Activated CD8-positive, alpha-beta memory T cell treated with anti-CD3 and anti-CD28 coated beads, Interleukin-2, amount 50 U/mL, for 24 hours (primary cell): Measurements from ENCODE around the gene NPAS4.
"Not testable (repeated sequence)": the region's sequence is repeated elsewhere in the genome, so short reads cannot be mapped to it uniquely, and the experiment has no call there.

Source experiments
- DNase-seq: peaks from one replicate; pipeline ENCODE4 v3.0.0-alpha.2; 2020; ENCODE audit errors: extremely low read depth

Gene NPAS4

DNA sequence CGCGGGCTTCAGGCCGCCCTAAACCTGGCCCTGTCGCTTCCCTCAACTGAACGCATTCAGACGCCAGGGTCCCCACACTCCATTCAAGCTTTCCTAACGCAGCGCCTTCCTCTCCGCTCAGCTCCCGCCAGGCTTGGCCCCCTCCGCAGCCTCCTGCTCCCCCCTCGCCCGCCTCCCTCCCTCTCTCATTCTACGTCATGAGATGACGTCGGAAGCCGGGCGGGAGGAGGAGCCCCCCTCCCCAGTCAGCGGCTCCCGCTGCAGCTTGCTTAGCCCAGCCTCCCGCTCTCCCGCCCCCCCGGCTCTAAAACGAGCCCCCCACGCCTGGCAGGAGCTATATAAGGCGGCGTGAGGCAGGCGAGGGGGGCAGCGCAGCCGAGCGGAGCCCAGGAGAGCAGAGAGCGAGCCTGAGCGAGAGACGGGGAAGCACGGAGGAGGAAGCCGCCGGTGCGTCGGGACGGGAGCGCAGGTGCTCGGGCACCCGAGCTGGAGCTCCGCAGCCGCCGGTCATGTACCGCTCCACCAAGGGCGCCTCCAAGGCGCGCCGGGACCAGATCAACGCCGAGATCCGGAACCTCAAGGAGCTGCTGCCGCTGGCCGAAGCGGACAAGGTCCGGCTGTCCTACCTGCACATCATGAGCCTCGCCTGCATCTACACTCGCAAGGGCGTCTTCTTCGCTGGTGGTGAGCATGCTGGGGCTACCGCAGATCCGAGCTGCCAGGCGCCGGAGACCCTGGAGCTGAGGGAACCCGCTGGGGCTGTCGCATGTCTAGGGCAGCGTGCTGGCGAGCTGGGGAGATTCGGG lies at the start of gene NPAS4:
TSS of gene NPAS4 (plus strand) at position 365 of the 806 bp plus-strand sequence. CDS start at position 510, 145 bp downstream.
- DNase-seq = no peak

DNA sequence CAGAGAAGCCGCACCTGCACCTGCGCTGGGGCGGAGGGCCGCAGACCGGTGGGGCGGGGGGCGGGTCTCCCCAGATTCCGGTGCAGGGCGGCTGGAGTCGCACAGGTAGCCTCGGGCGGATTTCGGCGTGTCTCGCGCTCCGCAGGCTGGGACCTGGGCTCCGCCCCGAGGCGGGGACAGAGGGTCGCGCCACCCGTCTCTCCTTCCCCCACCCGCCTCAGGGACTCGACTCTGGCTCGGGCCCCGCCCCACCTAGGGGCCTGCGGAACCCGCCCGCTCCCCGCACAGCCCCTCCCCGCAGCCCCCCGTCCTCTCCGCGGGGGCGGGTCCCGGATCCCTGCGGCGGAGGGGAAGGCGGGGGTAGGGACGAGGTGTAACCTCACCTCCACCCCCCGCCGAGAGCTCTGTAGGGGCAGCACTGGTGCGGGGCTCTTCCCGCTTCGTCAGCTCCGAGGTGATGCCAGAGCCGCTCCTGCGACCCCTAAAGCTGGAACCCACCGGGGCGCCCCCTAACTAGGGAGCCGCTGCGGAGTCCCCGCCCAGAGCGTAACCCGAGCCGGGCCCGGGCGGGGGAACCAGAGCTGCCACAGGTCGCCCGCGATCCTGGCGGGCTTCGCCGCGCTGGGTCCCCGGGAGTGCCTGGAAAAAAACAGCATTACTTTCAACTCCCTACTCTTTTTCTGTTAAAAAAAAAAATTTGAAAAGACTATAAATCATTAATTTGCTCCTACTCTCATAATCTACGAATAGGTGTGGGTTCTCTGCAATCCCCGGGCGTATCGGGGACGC lies 49.0 kb upstream of the NPAS4 start, which contains the start of gene SLC29A2:
TSS of gene SLC29A2 (minus strand) at position 134 of the 789 bp plus-strand sequence. CDS start 169 bp downstream, outside the sequence.
- DNase-seq = peak; percentile 37

DNA sequence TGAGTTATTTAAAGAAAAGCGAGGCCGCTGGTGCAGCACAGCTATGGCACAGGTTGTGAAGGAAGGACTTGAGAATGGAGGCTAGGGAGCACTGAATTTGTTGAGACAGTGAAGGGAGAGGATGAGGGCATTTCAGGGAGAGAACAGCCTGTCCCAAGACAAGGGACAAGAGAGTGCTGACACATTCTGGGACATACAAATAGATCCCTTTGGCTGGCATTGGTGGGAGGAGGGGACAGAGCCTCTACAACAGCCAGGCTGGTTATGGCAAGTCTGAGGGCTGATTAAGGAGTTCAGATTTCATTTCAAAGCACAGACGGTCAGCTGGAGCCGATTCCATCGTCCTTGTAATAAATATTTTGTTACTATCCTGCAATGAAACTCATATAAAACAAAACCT lies 47.6 kb upstream of the NPAS4 start:
- no peak for DNase-seq

DNA sequence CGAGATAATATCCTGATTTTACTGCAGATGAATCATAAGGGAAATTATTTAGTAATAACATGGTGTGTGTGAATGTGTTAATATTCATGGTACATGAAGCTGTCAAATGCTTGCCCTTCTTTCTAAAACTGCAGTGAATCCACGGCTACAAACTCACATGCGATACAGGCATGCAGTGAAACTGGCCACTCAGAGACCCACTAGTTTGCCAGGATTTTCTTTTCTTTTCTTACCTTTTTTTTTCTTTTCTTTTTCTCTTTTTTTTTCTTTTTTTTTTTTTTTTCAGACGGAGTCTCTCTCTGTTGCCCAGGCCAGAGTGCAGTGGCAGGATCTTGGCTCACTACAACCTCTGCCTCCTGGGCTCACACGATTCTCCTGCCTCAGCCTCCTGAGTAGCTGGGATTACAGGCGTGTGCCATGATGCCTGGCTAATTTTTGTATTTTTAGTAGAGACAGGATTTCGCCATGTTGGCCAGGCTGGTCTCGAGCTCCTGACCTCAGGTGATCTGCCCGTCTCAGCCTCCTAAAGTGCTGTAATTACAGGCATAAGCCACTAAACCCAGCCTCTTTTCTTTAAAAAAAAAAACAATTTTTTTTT lies 47.0 kb upstream of the NPAS4 start:
- not testable (repeated sequence) for DNase-seq

DNA sequence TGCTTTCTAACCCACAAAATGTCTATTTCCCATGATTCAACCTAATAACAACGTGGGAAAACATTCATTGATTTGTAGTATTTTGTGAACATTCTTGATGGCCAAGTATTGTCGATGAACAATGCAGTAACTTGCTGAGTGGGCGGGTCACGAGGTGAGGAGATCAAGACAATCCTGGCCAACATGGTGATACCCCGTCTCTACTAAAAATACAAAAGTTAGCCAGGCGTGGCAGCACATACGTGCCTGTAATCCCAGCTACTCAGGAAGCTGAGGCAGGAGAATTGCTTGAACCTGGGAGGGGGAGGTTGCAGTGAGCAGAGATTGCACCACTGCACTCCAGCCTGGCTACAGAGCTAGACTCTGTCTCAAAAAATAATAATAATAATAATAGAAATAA lies 40.6 kb upstream of the NPAS4 start:
- DNase-seq = not testable (repeated sequence)

GRCh38 chr11:66384316-66384715 lies 36.5 kb upstream of the NPAS4 start:
- not testable (repeated sequence) for DNase-seq

GRCh38 chr11:66386171-66387069 lies 34.4 kb upstream of the NPAS4 start:
- DNase-seq = peak; percentile 75

- DNase-seq = peak; percentile 60
These were observed 32.0 kb upstream of the NPAS4 start for GRCh38 chr11:66388780-66389386.

DNA sequence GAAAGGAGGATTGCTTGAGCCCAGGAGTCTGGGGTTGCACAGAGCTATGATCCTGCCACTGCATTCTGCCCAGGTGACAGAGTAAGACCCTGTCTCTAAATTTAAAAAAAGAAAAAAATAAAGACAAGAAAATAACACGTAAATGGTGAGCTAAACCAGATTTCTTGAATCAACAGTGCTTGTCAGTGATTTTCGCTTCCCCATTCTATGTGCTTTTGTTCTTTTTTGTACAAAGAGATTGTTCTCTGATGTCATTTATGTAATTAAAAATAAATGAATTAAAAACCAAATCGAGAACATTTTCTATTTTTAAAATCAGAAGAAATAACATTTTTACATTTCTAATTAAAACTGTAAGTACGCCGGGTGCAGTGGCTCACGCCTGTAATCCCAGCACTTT lies 29.5 kb upstream of the NPAS4 start:
- DNase-seq = no peak

- DNase-seq = no peak
These were observed 26.9 kb upstream of the NPAS4 start for GRCh38 chr11:66393954-66394353.

GRCh38 chr11:66407651-66408050 lies 13.2 kb upstream of the NPAS4 start:
- DNase-seq = no peak

- DNase-seq = peak; percentile 80
These were observed 12.2 kb upstream of the NPAS4 start for GRCh38 chr11:66408488-66409214.

- DNase-seq = no peak
These were observed 11.6 kb upstream of the NPAS4 start for GRCh38 chr11:66409226-66409625.

- DNase-seq = no peak
These were observed 10.6 kb upstream of the NPAS4 start for GRCh38 chr11:66410191-66410590.

GRCh38 chr11:66411323-66411722 lies 9.5 kb upstream of the NPAS4 start:
- no peak for DNase-seq

DNA sequence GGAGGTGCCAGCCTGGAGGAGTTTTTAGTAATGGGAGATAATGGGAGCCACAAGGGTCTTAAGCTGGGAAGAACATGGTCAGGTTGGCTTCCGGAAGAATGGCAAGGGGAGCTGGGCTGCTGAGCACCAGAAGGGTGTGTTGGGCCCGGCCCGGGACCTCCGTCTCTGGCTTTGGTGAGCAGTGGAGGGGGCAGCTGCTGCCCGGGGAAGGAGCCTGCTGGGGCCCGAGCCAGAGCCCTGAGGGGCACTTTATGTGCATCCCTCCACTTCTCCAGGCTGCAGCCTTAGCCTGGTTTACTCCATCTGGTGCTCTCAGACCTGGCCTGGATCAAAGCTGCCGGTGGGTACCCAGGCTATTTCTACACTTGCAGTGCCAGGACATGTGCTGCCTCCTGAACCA lies 8.7 kb upstream of the NPAS4 start:
- DNase-seq = no peak

- DNase-seq = no peak
These were observed 7.7 kb upstream of the NPAS4 start for GRCh38 chr11:66413167-66413566.

DNA sequence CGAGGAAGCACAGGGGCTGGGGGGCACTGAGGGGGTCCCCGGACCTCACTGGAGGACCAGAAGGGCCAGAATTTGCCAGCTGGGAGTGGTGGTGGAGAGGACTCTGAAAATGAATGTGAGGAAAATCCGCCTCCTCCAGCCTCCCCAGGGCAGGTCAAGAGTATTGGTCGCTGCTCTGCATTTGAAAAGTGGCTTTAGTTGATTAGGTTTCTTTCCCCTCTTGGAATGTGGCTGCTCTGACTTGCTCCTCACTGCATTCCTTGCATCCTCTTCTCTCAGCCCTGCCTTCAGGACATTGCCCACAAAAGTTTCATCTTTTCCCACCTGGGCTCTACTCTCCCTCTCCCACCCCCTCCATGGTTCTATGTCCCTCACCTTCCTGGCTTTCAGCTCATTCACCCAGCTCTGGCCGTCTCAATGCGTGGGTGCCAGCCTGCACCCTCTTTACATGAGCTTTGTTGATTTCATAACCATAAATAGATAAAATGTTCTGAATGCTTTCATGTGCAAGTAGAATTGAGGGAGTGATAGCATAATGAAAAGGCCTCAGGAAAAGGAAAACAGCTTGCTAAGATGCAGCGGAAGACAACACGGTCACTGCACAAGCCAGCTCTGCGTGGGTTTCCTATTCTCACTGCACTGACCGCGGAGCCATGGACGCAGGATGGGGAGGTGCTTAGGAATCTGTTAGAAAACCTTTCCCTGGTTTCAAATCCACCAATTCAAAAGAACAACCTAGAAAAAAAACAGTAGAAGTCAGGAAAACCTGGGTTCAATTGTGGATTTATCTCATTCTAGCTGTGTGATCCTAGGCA lies 6.5 kb upstream of the NPAS4 start:
- DNase-seq = no peak

DNA sequence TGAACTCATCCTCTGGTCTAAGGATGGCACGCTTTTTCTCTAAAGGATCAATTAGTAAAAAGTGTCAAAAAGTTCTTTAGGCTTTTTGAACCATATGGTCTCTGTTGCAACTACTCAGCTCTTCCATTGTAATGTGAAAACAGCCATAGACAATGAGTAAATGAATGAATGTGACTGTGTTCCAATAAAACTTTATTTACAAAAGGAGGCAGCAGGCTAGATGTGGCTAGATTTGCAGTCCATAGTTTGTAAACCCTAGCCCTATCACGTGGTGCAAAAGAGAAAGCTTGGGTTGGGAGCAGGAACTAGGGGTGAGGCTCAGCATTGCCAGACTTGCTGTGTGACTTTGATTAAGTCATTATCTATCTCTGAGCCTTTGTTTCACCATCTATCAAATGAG lies 5.4 kb upstream of the NPAS4 start:
- DNase-seq = no peak
